ENCODE results near the gene NTRK3. TPM values are rescaled to one million over a fixed set of nuclear protein-coding genes. Genes with fewer than 3 reads are reported as not detected.

NTRK3 gene
- total and polyA plus RNA-seq, 8 donors, result 4.1 to 9.8 (median 7.4) TPM

DNA sequence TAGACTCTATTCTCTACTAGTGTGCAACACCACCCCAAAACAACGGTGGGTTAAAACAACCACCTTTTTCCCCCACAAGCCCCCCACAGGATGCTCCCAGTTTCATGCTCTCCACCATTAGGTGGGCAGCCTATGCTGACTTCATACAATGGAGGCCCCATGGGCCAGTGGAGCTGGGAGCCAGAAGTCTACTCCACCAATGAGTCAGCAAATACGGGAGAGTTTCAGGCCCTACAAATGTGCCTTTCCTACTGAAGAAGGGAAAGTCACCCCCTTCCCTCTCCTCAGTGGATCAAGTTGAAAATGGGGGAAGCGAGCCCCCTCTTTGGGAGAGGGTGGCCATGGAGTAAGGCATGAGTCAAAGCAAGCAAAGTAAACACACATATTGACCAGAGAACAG lies 278.6 kb downstream of the NTRK3 start:
- H3K4me3 ChIP-seq, result no peak overlapping the region
- TF ChIP-seq, protein P1, sequence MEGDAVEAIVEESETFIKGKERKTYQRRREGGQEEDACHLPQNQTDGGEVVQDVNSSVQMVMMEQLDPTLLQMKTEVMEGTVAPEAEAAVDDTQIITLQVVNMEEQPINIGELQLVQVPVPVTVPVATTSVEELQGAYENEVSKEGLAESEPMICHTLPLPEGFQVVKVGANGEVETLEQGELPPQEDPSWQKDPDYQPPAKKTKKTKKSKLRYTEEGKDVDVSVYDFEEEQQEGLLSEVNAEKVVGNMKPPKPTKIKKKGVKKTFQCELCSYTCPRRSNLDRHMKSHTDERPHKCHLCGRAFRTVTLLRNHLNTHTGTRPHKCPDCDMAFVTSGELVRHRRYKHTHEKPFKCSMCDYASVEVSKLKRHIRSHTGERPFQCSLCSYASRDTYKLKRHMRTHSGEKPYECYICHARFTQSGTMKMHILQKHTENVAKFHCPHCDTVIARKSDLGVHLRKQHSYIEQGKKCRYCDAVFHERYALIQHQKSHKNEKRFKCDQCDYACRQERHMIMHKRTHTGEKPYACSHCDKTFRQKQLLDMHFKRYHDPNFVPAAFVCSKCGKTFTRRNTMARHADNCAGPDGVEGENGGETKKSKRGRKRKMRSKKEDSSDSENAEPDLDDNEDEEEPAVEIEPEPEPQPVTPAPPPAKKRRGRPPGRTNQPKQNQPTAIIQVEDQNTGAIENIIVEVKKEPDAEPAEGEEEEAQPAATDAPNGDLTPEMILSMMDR (IDR thresholded peaks at IDR 0.05), result no peak
- DNase-seq (no peak), ATAC-seq (no peak)
- intact Hi-C loops (cut with DNase I), result no loop called here
- H3K27ac ChIP-seq, result no peak overlapping the region
- H3K4me1 ChIP-seq, result no peaks in the 10 kb centered on the region
- H3K36me3 ChIP-seq, result no peaks in the 10 kb centered on the region
- H3K27me3 ChIP-seq, result no peaks in the 10 kb centered on the region
- H3K9me3 ChIP-seq, result peaks cover 0 to 2% of the 10 kb centered on the region in 2 donors

DNA sequence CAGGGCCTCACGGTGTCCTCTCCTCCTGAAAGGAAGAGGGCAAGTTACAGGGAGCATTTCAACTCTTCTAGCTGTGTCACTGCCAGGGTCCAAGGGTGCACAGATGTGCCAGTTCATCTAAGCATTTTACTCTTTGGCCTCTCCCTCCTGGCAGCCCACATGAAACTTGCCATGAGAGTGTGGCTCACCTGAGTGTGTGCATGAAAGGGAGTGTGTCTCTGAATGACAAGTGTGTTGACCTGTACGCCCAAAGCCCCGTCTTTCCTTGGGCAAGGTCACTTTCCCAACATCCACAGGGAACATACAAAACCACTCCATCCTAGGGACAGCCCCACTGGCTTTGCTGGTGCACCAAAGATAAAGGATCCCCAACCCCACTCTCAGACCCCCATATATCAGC lies 280.0 kb downstream of the NTRK3 start:
- TF ChIP-seq, protein P1 (IDR thresholded peaks at IDR 0.05), result no peak
- intact Hi-C loops (cut with DNase I), result no loop called here
- DNase-seq, result no peak

DNA sequence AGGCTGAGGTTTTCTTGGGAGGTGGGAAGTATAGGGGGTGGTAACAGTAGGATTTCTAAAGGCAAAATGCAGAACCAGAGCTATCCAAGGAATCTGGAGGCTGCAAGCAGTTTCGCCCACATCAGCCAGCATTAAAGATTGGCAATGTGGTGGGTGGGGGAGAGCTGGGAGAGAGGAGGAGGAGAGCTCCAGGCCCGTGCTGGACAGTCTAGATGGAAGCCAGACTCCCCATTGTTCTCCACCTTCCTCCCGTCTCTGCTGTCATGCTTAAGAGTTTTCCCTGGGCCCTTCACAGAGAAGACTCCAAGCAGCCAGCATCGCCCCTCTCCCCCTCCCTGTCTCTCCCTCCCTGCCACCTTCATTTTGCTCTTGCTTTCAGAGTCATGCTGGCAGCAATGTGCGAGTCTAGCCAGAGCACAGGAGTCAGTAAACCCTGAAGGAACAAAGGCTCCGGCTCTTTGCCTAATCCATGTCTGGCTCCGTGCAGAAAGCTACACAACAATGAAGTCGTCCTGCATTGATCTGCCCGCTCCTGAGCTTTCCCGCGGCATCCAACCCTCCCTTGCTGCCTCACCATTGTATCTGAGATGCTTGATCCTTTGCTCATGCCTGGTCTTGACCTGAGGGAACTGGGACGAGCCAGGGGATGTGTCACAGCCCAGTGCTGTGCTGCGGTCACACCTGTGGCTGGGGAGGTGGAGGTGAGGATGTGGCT lies 282.9 kb downstream of the NTRK3 start:
- TF ChIP-seq, protein P1 (IDR thresholded peaks at IDR 0.05), result no peak
- no peak for ATAC-seq
- H3K4me3 ChIP-seq, result no peak overlapping the region
- no peak overlapping the region for H3K27ac ChIP-seq
- peaks cover 0 to 2% of the 10 kb centered on the region in 2 donors for H3K9me3 ChIP-seq
- no peaks in the 10 kb centered on the region for H3K4me1 ChIP-seq
- intact Hi-C loops (cut with DNase I), result no loop called here
- no peak for DNase-seq
- H3K36me3 ChIP-seq, result no peaks in the 10 kb centered on the region
- H3K27me3 ChIP-seq, result no peaks in the 10 kb centered on the region

More for the DNA sequence above, 280.0 kb downstream of the NTRK3 start:
- H3K27me3 ChIP-seq, result no peaks in the 10 kb centered on the region
- no peaks in the 10 kb centered on the region for H3K4me1 ChIP-seq
- H3K4me3 ChIP-seq, result no peak overlapping the region
- no peak for ATAC-seq
- H3K27ac ChIP-seq, result no peak overlapping the region
- no peaks in the 10 kb centered on the region for H3K36me3 ChIP-seq
- peaks cover 0 to 2% of the 10 kb centered on the region in 2 donors for H3K9me3 ChIP-seq

DNA sequence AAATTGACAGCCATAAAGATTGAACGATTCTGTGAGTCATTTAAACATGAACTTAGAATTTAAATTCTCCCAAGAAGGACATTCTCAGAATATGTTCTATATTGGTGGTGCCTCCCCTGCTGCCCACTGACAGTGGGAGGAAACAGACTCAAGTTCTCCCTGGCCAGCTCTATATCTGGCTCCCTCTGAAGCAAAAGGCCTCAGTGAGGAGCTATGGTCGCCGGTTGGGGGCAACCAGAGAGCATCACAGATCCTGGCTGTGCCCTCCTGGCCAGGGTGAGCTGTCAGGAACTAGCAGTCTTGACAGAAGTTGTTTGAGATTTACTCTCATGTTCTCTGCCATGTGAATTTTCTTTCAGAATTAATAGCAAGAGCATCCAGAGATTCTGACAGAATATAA lies 285.5 kb downstream of the NTRK3 start:
- no peak overlapping the region for H3K4me3 ChIP-seq
- H3K27me3 ChIP-seq, result no peaks in the 10 kb centered on the region
- H3K9me3 ChIP-seq, result no peaks in the 10 kb centered on the region
- DNase-seq, result no peak
- no peaks in the 10 kb centered on the region for H3K4me1 ChIP-seq
- no peak overlapping the region for H3K27ac ChIP-seq
- ATAC-seq, result no peak
- intact Hi-C loops (cut with DNase I), result no loop called here
- no peaks in the 10 kb centered on the region for H3K36me3 ChIP-seq
- TF ChIP-seq, protein P1 (IDR thresholded peaks at IDR 0.05), result no peak

DNA sequence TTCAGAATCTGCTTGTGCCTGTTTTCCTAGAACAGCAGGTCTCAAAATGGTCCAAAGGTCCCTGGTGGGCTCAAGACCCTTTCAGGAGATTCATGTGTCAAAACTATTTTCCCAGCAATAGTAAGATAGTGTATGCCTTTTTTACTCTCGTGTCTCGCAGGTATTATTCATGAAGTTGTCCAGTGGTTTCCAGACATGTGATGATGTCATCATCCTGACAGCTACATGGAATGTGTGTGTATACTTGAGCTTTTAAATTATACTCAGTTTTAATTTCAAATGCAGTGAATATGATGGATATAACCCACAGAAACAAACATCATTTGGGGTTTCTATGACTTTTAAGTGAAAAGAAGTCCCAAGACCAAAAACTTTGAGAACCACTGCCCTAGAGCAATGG lies 288.6 kb downstream of the NTRK3 start:
- H3K36me3 ChIP-seq, result no peaks in the 10 kb centered on the region
- ATAC-seq, result no peak
- no peak for DNase-seq
- TF ChIP-seq, protein P1 (IDR thresholded peaks at IDR 0.05), result no peak
- no peak overlapping the region for H3K27ac ChIP-seq
- H3K4me3 ChIP-seq, result no peak overlapping the region
- H3K4me1 ChIP-seq, result no peaks in the 10 kb centered on the region
- no peaks in the 10 kb centered on the region for H3K9me3 ChIP-seq
- intact Hi-C loops (cut with DNase I), result no loop called here
- no peaks in the 10 kb centered on the region for H3K27me3 ChIP-seq
